SU-DHL-6 (cell line): ENCODE data around the gene HMX1.

Experiments
- EZH2phosphoT487 ChIP-seq: fragments of 200-600 bp; sonication (generic), shearing (Covaris generic); conservative IDR thresholded peaks from 2 replicates; pipeline ENCODE4 v1.6.1; 2018; ENCODE audit warnings: mild to moderate bottlenecking, antibody characterized with exemption, low read length, moderate library complexity, mixed read lengths
- TF ChIP-seq, protein P1 (sequence below): fragments of 200-600 bp; sonication (generic); IDR thresholded peaks from one replicate; pipeline ENCODE4 v1.5.1; 2017; ENCODE audit warnings: antibody characterized with exemption, mild to moderate bottlenecking, low read length, moderate library complexity; ENCODE audit not compliant: insufficient read depth, poor library complexity, severe bottlenecking

DNA sequence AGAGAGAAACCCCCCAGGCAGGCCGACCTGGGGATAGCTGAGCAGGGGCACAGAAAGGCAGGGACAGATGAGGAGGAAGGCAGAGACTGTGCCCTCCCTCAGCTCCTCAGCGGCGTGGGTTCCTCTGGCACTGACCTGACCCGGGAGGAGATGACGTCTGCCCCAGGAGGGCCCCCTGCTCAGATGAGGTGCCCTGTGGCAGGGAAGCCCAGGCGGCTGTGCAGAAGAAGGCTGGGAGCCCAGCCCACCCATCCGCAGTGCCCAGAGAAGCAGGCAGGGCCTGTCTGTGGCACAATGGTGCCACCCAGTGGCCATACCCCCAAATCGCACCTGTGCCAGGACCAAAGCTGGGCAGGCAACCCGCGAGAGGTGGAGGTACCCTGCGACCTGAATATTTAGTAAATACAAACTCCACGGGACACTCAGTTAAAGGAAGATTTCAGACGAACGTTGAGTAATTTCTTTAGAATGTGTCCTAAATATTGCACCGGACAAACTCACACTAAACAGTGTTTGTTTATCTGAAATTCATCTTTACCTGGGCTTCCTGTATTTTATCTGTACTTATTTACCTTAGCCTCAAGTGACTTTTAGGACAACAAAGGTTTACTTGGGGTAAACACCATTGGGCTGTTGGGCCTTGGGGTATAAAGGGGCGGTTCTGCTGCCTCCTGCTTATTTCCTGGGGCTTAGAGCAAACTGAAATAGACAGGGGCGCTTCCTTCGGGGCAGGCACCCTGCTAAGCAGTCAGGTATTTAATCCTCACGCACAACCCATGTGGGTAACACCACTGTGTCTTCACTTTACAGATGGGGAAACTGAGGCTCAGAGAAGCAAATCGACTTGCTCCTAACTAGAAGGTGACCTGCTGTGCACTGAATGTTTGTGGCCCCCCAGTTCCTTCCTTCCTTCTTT lies 46.5 kb upstream of the HMX1 start:
- TF ChIP-seq EZH2phosphoT487 = no peak
- TF ChIP-seq, protein P1, sequence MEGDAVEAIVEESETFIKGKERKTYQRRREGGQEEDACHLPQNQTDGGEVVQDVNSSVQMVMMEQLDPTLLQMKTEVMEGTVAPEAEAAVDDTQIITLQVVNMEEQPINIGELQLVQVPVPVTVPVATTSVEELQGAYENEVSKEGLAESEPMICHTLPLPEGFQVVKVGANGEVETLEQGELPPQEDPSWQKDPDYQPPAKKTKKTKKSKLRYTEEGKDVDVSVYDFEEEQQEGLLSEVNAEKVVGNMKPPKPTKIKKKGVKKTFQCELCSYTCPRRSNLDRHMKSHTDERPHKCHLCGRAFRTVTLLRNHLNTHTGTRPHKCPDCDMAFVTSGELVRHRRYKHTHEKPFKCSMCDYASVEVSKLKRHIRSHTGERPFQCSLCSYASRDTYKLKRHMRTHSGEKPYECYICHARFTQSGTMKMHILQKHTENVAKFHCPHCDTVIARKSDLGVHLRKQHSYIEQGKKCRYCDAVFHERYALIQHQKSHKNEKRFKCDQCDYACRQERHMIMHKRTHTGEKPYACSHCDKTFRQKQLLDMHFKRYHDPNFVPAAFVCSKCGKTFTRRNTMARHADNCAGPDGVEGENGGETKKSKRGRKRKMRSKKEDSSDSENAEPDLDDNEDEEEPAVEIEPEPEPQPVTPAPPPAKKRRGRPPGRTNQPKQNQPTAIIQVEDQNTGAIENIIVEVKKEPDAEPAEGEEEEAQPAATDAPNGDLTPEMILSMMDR = peak; percentile 64
